H1 (cell line): ENCODE measurements around the gene IGSF9. TPM values are rescaled to one million over a fixed set of nuclear protein-coding genes. Genes with fewer than 3 reads are reported as not detected.

Experiments
- CTCF ChIA-PET: fragments of 300-600 bp; sonication (Branson Sonifier 250); formaldehyde crosslinking; loops from one replicate; lab custom pipeline; 2021; ENCODE audit not compliant: partially characterized antibody; lab: Charles Lee
- POLR2A ChIA-PET: fragments of 300-600 bp; sonication (Branson Sonifier 250); formaldehyde crosslinking; loops from one replicate; lab custom pipeline; 2021; ENCODE audit warnings: inconsistent platforms; ENCODE audit not compliant: partially characterized antibody; lab: Charles Lee
- DNase-seq, 2 experiments: peaks; one replicate each; pipeline versions ENCODE4 v3.0.0 to v3.0.0-alpha.2; 2010 to 2022; ENCODE audit warnings: low spot score in 2 of 2, low read depth in 1 of 2, mixed read lengths in 1 of 2
- FAIRE-seq: peaks from 2 replicates; lab custom pipeline; 2011; peaks lifted over from hg19 to GRCh38; lab: Jason Lieb, UNC
- H2AFZ ChIP-seq: 2 replicates; pipeline ENCODE4 v1.8.1; 2012; ENCODE audit warnings: low read length, inconsistent platforms
- H2AK5ac ChIP-seq: 2 replicates; pipeline ENCODE4 v1.6.1; 2013; ENCODE audit warnings: low read depth, low read length
- H2BK120ac ChIP-seq: replicated peaks from 2 replicates; pipeline ENCODE3; 2013; ENCODE audit warnings: low read depth, low read length, inconsistent platforms
- H2BK12ac ChIP-seq: 2 replicates; pipeline ENCODE4 v1.6.1; 2013; ENCODE audit warnings: low read depth, low read length
- H2BK15ac ChIP-seq: 2 replicates; pipeline ENCODE4 v1.6.1; 2013; ENCODE audit warnings: low read length
- H2BK20ac ChIP-seq: 2 replicates; pipeline ENCODE4 v1.6.1; 2013; ENCODE audit warnings: low read length
- H2BK5ac ChIP-seq: 2 replicates; pipeline ENCODE4 v1.6.1; 2013; ENCODE audit warnings: low read depth, low read length
- H3K14ac ChIP-seq: 2 replicates; pipeline ENCODE4 v1.6.1; 2013; ENCODE audit warnings: inconsistent platforms; ENCODE audit not compliant: insufficient read length
- H3K18ac ChIP-seq: 2 replicates; pipeline ENCODE4 v1.6.1; 2013; ENCODE audit warnings: low read length; ENCODE audit errors: extremely low read depth
- H3K23ac ChIP-seq: 2 replicates; pipeline ENCODE4 v1.6.1; 2013; ENCODE audit warnings: inconsistent platforms; ENCODE audit not compliant: insufficient read length
- H3K23me2 ChIP-seq: 2 replicates; pipeline ENCODE4 v1.6.1; 2013; ENCODE audit warnings: low read depth, low read length
- H3K27ac ChIP-seq: 2 replicates; pipeline ENCODE4 v1.6.1; 2011; ENCODE audit warnings: low read depth, low read length, inconsistent platforms
- H3K27me3 ChIP-seq, 4 experiments: replicated peaks in 1 of 4; 1 replicate in 1 of 4; 2 replicates in 3 of 4; pipeline versions ENCODE4 v1.6.1 to v1.8.1; 2011 to 2013; ENCODE audit warnings: low read length in 3 of 4, mild to moderate bottlenecking in 3 of 4, inconsistent platforms in 2 of 4, mixed read lengths in 2 of 4, moderate library complexity in 1 of 4; ENCODE audit not compliant: control insufficient read depth in 3 of 4, insufficient read depth in 3 of 4; ENCODE audit errors: extremely low read depth in 1 of 4
- H3K36me3 ChIP-seq, 4 experiments: 2 replicates each; pipeline versions ENCODE4 v1.6.1 to v1.8.1; 2011 to 2013; ENCODE audit warnings: mild to moderate bottlenecking in 4 of 4, low read length in 3 of 4, moderate library complexity in 2 of 4, control low read depth in 1 of 4, inconsistent platforms in 1 of 4; ENCODE audit not compliant: insufficient read depth in 4 of 4, control insufficient read depth in 2 of 4
- H3K4ac ChIP-seq: replicated peaks from 2 replicates; pipeline ENCODE3; 2013; ENCODE audit warnings: low read length, low read depth, mixed read lengths, inconsistent platforms; ENCODE audit not compliant: insufficient read length
- H3K4me1 ChIP-seq, 4 experiments: replicated peaks in 1 of 4; 1 replicate in 1 of 4; 2 replicates in 3 of 4; pipeline versions ENCODE4 v1.6.1 to v1.8.1; 2011 to 2013; ENCODE audit warnings: low read length in 3 of 4, inconsistent platforms in 2 of 4, mixed read lengths in 1 of 4; ENCODE audit not compliant: insufficient read depth in 4 of 4, control insufficient read depth in 3 of 4
- H3K4me2 ChIP-seq, 2 experiments: 2 replicates each; pipeline versions ENCODE4 v1.6.1 to v1.8.1; 2011 to 2013; ENCODE audit warnings: low read depth in 2 of 2, low read length in 2 of 2, control low read depth in 1 of 2, inconsistent platforms in 1 of 2, mild to moderate bottlenecking in 1 of 2; ENCODE audit not compliant: insufficient read depth in 1 of 2
- H3K4me3 ChIP-seq, 4 experiments: fragments of 200-600, 300-600 bp in 1 of 4; sonication (generic), shearing (Covaris generic), sonication (Bioruptor Twin) in 1 of 4; 2 replicates each; pipeline versions ENCODE4 v1.5.1 to v1.8.1; 2011 to 2016; ENCODE audit warnings: low read length in 4 of 4, low read depth in 3 of 4, control low read depth in 2 of 4, inconsistent platforms in 2 of 4, mild to moderate bottlenecking in 2 of 4, mixed read lengths in 1 of 4, moderate library complexity in 1 of 4; ENCODE audit not compliant: insufficient read depth in 2 of 4; ENCODE audit errors: extremely low read depth in 1 of 4
- H3K56ac ChIP-seq: replicated peaks from 2 replicates; pipeline ENCODE3; 2013; ENCODE audit warnings: low read depth, mild to moderate bottlenecking, mixed read lengths, low read length, inconsistent platforms; ENCODE audit not compliant: insufficient read length
- H3K79me1 ChIP-seq: 2 replicates; pipeline ENCODE4 v1.6.1; 2013; ENCODE audit warnings: low read depth, low read length, control low read depth
- H3K79me2 ChIP-seq, 2 experiments: 2 replicates each; pipeline versions ENCODE4 v1.6.1 to v1.8.1; 2012 to 2013; ENCODE audit warnings: low read length in 2 of 2, mild to moderate bottlenecking in 2 of 2, inconsistent platforms in 1 of 2; ENCODE audit not compliant: insufficient read depth in 2 of 2, control insufficient read depth in 1 of 2
- H3K9ac ChIP-seq, 4 experiments: replicated peaks in 1 of 4; 1 replicate in 1 of 4; 2 replicates in 3 of 4; pipeline versions ENCODE4 v1.6.1 to v1.8.1; 2011 to 2013; ENCODE audit warnings: low read depth in 3 of 4, low read length in 3 of 4, control low read depth in 2 of 4, mild to moderate bottlenecking in 2 of 4, moderate library complexity in 2 of 4, inconsistent platforms in 1 of 4; ENCODE audit errors: extremely low read depth in 1 of 4
- H3K9me3 ChIP-seq, 2 experiments: 2 replicates each; pipeline versions ENCODE4 v1.6.1 to v1.8.1; 2012 to 2013; ENCODE audit warnings: mild to moderate bottlenecking in 2 of 2, moderate library complexity in 2 of 2, control low read depth in 1 of 2, inconsistent platforms in 1 of 2, low read depth in 1 of 2, low read length in 1 of 2, mixed read lengths in 1 of 2; ENCODE audit not compliant: insufficient read depth in 2 of 2
- H4K20me1 ChIP-seq, 2 experiments: replicated peaks in 1 of 2; 2 replicates each; pipeline versions ENCODE3 to v1.8.1; 2011 to 2013; ENCODE audit warnings: inconsistent platforms in 2 of 2, low read length in 2 of 2, mild to moderate bottlenecking in 1 of 2; ENCODE audit not compliant: insufficient read depth in 2 of 2, control insufficient read depth in 1 of 2
- H4K5ac ChIP-seq: 2 replicates; pipeline ENCODE4 v1.6.1; 2013; ENCODE audit warnings: low read length, low read depth, mixed read lengths, inconsistent platforms; ENCODE audit not compliant: insufficient read length
- H4K8ac ChIP-seq: 2 replicates; pipeline ENCODE4 v1.8.0; 2013; ENCODE audit warnings: mild to moderate bottlenecking, moderate library complexity, low read length, inconsistent platforms; ENCODE audit not compliant: insufficient read depth; ENCODE audit errors: extremely low read depth
- H4K91ac ChIP-seq: replicated peaks from 2 replicates; pipeline ENCODE3; 2013; ENCODE audit warnings: low read length, mixed read lengths, inconsistent platforms; ENCODE audit not compliant: insufficient read length
- CHD1 ChIP-seq: IDR thresholded peaks from 2 replicates; pipeline ENCODE4 v1.6.1; 2012; ENCODE audit warnings: low read depth, low read length, improper control_type of control experiment
- SIN3A ChIP-seq, 2 experiments: IDR thresholded peaks in 1 of 2; conservative IDR thresholded peaks in 1 of 2; 2 replicates each; pipeline ENCODE4 v1.6.1; 2011 to 2012; ENCODE audit warnings: low read length in 2 of 2, improper control_type of control experiment in 1 of 2, low read depth in 1 of 2, mild to moderate bottlenecking in 1 of 2
- WGBS, 2 experiments: shearing (Covaris generic) in 1 of 2; methylation state at CpG; one replicate each; pipeline versions ENCODE4 v1.1.6 to v1.1.7; 2013 to 2015; ENCODE audit warnings: low lambda C conversion rate in 2 of 2, mixed read lengths in 2 of 2, inconsistent platforms in 1 of 2, low coverage in 1 of 2, missing lambda C conversion rate in 1 of 2; ENCODE audit not compliant: insufficient replicate concordance in 2 of 2, insufficient coverage in 1 of 2, insufficient read length in 1 of 2; ENCODE audit errors: extremely low coverage in 1 of 2, missing lambda C conversion rate in 1 of 2; 5-methylcytosine and 5-hydroxymethylcytosine counted together
- polyA plus RNA-seq, 7 experiments: library from polyadenylated mRNA; depleted of rRNA in 3 of 7; stranded (reverse) in 5 of 7; unstranded in 2 of 7; fragments of >200 nt in 5 of 7; fragments of 200-250 nt in 2 of 7; gene quantifications; 1 replicate in 5 of 7; 2 replicates in 1 of 7; 4 replicates in 1 of 7; pipeline versions ENCODE4 v1.2.1 to v1.2.3, GENCODE V29; 2011 to 2013; ENCODE audit warnings: missing spikeins in 2 of 7, mixed read lengths in 2 of 7
- total RNA-seq: library from RNA; stranded (reverse); fragmentation: NEBNext Ultra II Directional; extraction: Animal tissue kit (Norgen Biotek cat#: 25700); gene quantifications from 2 replicates; pipeline ENCODE4 v1.2.1, GENCODE V29; 2021

Gene IGSF9
- total and polyA plus RNA-seq, 2 of the 8 experiments (the other 6 are each of a cell fraction or from before 2014, with no cell fraction given): 10.9 to 28.1 TPM

DNA sequence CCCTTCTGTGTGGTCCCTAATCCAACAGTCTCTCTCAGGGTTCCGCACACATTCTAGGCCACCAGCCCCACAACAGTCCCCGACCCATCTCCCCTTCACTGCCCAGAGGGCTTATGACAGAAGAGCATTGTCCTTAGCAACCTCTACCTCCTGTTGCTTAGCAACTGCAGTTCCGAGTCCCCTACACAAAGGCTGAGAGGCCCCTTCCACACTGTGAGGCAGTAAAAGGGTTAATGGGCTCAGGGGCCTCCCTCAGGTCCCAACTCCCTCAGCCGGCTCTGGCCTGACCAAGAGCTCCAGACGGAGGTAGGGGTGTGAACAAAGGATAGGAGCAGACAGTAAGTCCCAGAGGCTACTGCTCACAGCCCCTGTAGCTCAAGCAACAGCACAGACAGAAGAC is 4.3 kb downstream of the IGSF9 start:
- peaks cover 0 to 26% (median 19%) of the 10 kb centered on the region in 4 experiments; a peak in 6 of 7 replicates for H3K4me1 ChIP-seq
- DNase-seq: no peak

More for the DNA sequence above, 4.3 kb downstream of the IGSF9 start:
- WGBS, 2 experiments: 82% methylated on average over 5 of the region's 5 CpGs; no CpG with 5 or more reads in 1 of the 2 experiments
- Histone ChIP-seq H3K9me3 (no peaks in the 10 kb centered on the region), H3K27me3 (no peaks in the 10 kb centered on the region), H2BK120ac (no peak overlapping the region), H2BK12ac (no peak overlapping the region), H4K91ac (peak overlapping the region; percentile 22), H3K18ac (no peak overlapping the region; the same call in 1 of the 2 replicates), H2BK20ac (no peak overlapping the region), H3K9ac (peak overlapping the region in 1 of 4 experiments; percentile 1; a peak in 2 of 7 replicates)
- no peak for FAIRE-seq
- TF ChIP-seq SIN3A (conservative IDR thresholded peaks at IDR 0.05 in 1 of 2, IDR thresholded peaks at IDR 0.05 in 1 of 2; ENCODE audit: low read depth in 1 of 2, low read length in 2 of 2) (0 out of 4 replicates have a peak, but pooled peaks of 1 of the 2 experiments have one; percentile 45), CHD1 (no peak)
- TF ChIP-seq, all 59 proteins: peak for 1
- no peak overlapping the region for H3K14ac ChIP-seq
- peaks cover 0 to 12% (median 1%) of the 10 kb centered on the region in 4 experiments; a peak in 5 of 8 replicates for H3K36me3 ChIP-seq
- no peak overlapping the region; a peak in 1 of 4 replicates for H3K4me2 ChIP-seq
- H3K23ac ChIP-seq: no peak overlapping the region
- no peak overlapping the region for H2AK5ac ChIP-seq
- no peaks in the 10 kb centered on the region for H4K20me1 ChIP-seq
- POLR2A ChIA-PET: interaction anchor here (0.7 to 6.0 kb wide), 3 partner anchors 11 to 64 kb away, joined by 3 to 41 read pairs (median 9); no protein-coding TSS in a partner anchor
- no peak overlapping the region for H2BK5ac ChIP-seq
- H3K79me1 ChIP-seq: peaks cover 2% of the 10 kb centered on the region; the same call in 1 of the 2 replicates
- H2AFZ ChIP-seq: no peak overlapping the region
- H4K8ac ChIP-seq: no peak overlapping the region
- peaks cover 3 to 12% of the 10 kb centered on the region in 2 experiments; a peak in 2 of 4 replicates for H3K79me2 ChIP-seq
- H4K5ac ChIP-seq: no peak overlapping the region
- H3K4me3 ChIP-seq: no peak overlapping the region
- no peak overlapping the region for H3K56ac ChIP-seq
- H3K23me2 ChIP-seq: peaks cover 9% of the 10 kb centered on the region; the same call in 1 of the 2 replicates
- H3K27ac ChIP-seq: no peak overlapping the region
- H3K4ac ChIP-seq: no peak overlapping the region
- no peak overlapping the region for H2BK15ac ChIP-seq
- CTCF ChIA-PET: interaction anchor here (1.0 to 35.5 kb wide), 7 partner anchors 9 to 142 kb away, joined by 3 to 696 read pairs (median 15); partner anchors contain the start of genes IGSF9 and SLAMF9
